OCI-LY3 (cell line): ENCODE results near the gene NFX1.

Experiments
- H2AFZ ChIP-seq: fragments of 200-600, 300-600 bp; shearing (Covaris generic); 2 replicates; pipeline ENCODE4 v1.6.0; 2014; ENCODE audit warnings: antibody characterized with exemption, low read depth, low read length
- H3K27ac ChIP-seq: fragments of 200-600, 300-600 bp; sonication (generic); 2 replicates; pipeline ENCODE4 v1.5.1; 2014; ENCODE audit warnings: mild to moderate bottlenecking, low read length, moderate library complexity, mixed read lengths
- H3K27me3 ChIP-seq: fragments of 200-600, 300-600 bp; sonication (generic); 2 replicates; pipeline ENCODE4 v1.6.1; 2014; ENCODE audit warnings: low read depth, low read length, mixed read lengths
- H3K36me3 ChIP-seq: fragments of 200-600, 300-600 bp; sonication (generic); replicated peaks from 2 replicates; pipeline ENCODE3; 2014; ENCODE audit warnings: low read depth, low read length, mixed read lengths
- H3K4me1 ChIP-seq: fragments of 300-600, 200-600 bp; sonication (generic); 2 replicates; pipeline ENCODE4 v1.6.1; 2014; ENCODE audit warnings: low read length, mixed read lengths
- H3K4me2 ChIP-seq: fragments of 200-600, 300-600 bp; sonication (generic); 2 replicates; pipeline ENCODE4 v1.6.1; 2014; ENCODE audit warnings: low read length, mixed read lengths
- H3K4me3 ChIP-seq: fragments of 300-600, 200-600 bp; sonication (generic); 2 replicates; pipeline ENCODE4 v1.5.1; 2014; ENCODE audit warnings: antibody characterized with exemption, mild to moderate bottlenecking, low read length, moderate library complexity
- H3K79me2 ChIP-seq: fragments of 300-600, 200-600 bp; shearing (Covaris generic); 2 replicates; pipeline ENCODE4 v1.6.1; 2014; ENCODE audit warnings: mild to moderate bottlenecking, low read length, mixed read lengths
- H3K9ac ChIP-seq: fragments of 300-600, 200-600 bp; shearing (Covaris generic); 2 replicates; pipeline ENCODE4 v1.6.0; 2014; ENCODE audit warnings: mild to moderate bottlenecking, low read length, moderate library complexity
- H3K9me3 ChIP-seq: fragments of 200-600, 300-600 bp; shearing (Covaris generic); 2 replicates; pipeline ENCODE4 v1.6.1; 2014; ENCODE audit warnings: low read length, mixed read lengths; ENCODE audit not compliant: insufficient read depth
- H4K20me1 ChIP-seq: fragments of 200-600, 300-600 bp; sonication (generic); 2 replicates; pipeline ENCODE4 v1.6.1; 2016; ENCODE audit warnings: low read length, mixed read lengths; ENCODE audit not compliant: insufficient read depth
- CTCF ChIP-seq: fragments of 200-600, 300-600 bp; sonication (generic); IDR thresholded peaks from 2 replicates; pipeline ENCODE4 v1.5.1; 2014; ENCODE audit warnings: antibody characterized with exemption, low read length, low read depth
- EZH2phosphoT487 ChIP-seq: fragments of 200-600 bp; shearing (Covaris generic); IDR thresholded peaks from 2 replicates; pipeline ENCODE4 v1.6.1; 2018; ENCODE audit warnings: antibody characterized with exemption, mixed run types, low read depth

Gene NFX1

GRCh38 chr9:33375841-33376321 lies 85.6 kb downstream of the NFX1 start:
- no peaks in the 10 kb centered on the region for H3K27me3 ChIP-seq
- TF ChIP-seq EZH2phosphoT487 (no peak), CTCF (no peak)
- H4K20me1 ChIP-seq, result no peaks in the 10 kb centered on the region
- no peak overlapping the region for H3K4me2 ChIP-seq
- H3K9ac ChIP-seq, result no peak overlapping the region
- no peak overlapping the region for H3K27ac ChIP-seq
- H3K4me1 ChIP-seq, result peaks cover 8% of the 10 kb centered on the region
- H3K79me2 ChIP-seq, result no peaks in the 10 kb centered on the region
- H2AFZ ChIP-seq, result no peak overlapping the region
- H3K4me3 ChIP-seq, result no peak overlapping the region
- H3K36me3 ChIP-seq, result peaks cover 14% of the 10 kb centered on the region
- no peaks in the 10 kb centered on the region for H3K9me3 ChIP-seq

- no peaks in the 10 kb centered on the region for H3K79me2 ChIP-seq
- H2AFZ ChIP-seq, result no peak overlapping the region
- no peaks in the 10 kb centered on the region for H3K4me1 ChIP-seq
- H3K27ac ChIP-seq, result no peak overlapping the region
- no peak overlapping the region for H3K9ac ChIP-seq
- H3K4me3 ChIP-seq, result no peak overlapping the region
- H3K36me3 ChIP-seq, result peaks cover 4% of the 10 kb centered on the region
- no peaks in the 10 kb centered on the region for H4K20me1 ChIP-seq
- H3K4me2 ChIP-seq, result no peak overlapping the region
- TF ChIP-seq CTCF (no peak), EZH2phosphoT487 (no peak)
- no peaks in the 10 kb centered on the region for H3K27me3 ChIP-seq
- no peaks in the 10 kb centered on the region for H3K9me3 ChIP-seq
Observed at GRCh38 chr9:33377089-33377715, 86.9 kb downstream of the NFX1 start.

GRCh38 chr9:33378121-33378795 lies 87.9 kb downstream of the NFX1 start:
- TF ChIP-seq CTCF (no peak), EZH2phosphoT487 (no peak)
- no peak overlapping the region for H3K9ac ChIP-seq
- H3K9me3 ChIP-seq, result no peaks in the 10 kb centered on the region
- no peak overlapping the region for H2AFZ ChIP-seq
- no peaks in the 10 kb centered on the region for H3K36me3 ChIP-seq
- H3K4me2 ChIP-seq, result no peak overlapping the region
- H3K4me3 ChIP-seq, result no peak overlapping the region
- no peaks in the 10 kb centered on the region for H4K20me1 ChIP-seq
- no peak overlapping the region for H3K27ac ChIP-seq
- no peaks in the 10 kb centered on the region for H3K79me2 ChIP-seq
- H3K4me1 ChIP-seq, result no peaks in the 10 kb centered on the region
- no peaks in the 10 kb centered on the region for H3K27me3 ChIP-seq

- H3K79me2 ChIP-seq, result no peaks in the 10 kb centered on the region
- no peaks in the 10 kb centered on the region for H4K20me1 ChIP-seq
- no peak for TF ChIP-seq EZH2phosphoT487
- TF ChIP-seq CTCF, result no peak
- H2AFZ ChIP-seq, result no peak overlapping the region
- H3K36me3 ChIP-seq, result no peaks in the 10 kb centered on the region
- H3K9ac ChIP-seq, result no peak overlapping the region
- H3K9me3 ChIP-seq, result no peaks in the 10 kb centered on the region
- H3K4me2 ChIP-seq, result no peak overlapping the region
- no peaks in the 10 kb centered on the region for H3K27me3 ChIP-seq
- no peak overlapping the region for H3K27ac ChIP-seq
- no peak overlapping the region for H3K4me3 ChIP-seq
- no peaks in the 10 kb centered on the region for H3K4me1 ChIP-seq
Observed at GRCh38 chr9:33379666-33380389, 89.5 kb downstream of the NFX1 start.
